HS-27A (cell line): ENCODE measurements around the gene ZNF341.
"Not testable (repeated sequence)": the region's sequence is repeated elsewhere in the genome, so short reads cannot be mapped to it uniquely, and the experiment has no call there.

Source experiments
- DNase-seq: peaks from one replicate; pipeline ENCODE4 v3.0.0-alpha.2; 2012; ENCODE audit warnings: low read depth, missing footprints

ZNF341 gene

DNA sequence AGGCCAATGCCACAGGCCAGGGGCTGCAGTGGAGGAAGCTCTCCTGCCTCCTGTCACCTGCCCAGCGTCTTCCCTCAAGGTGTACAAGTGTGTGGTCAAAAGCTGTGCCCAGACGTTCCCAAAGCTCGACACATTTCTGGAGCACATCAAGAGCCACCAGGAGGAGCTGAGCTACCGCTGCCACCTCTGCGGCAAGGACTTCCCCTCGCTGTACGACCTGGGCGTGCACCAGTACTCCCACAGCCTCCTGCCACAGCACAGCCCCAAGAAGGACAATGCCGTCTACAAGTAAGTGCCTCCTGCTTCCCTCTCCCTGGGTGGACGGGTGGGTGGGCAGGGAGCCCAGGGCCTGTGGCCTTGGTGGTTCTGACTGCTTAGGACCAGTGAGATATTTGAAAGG is 38.2 kb downstream of the ZNF341 start:
- no peak for DNase-seq

DNA sequence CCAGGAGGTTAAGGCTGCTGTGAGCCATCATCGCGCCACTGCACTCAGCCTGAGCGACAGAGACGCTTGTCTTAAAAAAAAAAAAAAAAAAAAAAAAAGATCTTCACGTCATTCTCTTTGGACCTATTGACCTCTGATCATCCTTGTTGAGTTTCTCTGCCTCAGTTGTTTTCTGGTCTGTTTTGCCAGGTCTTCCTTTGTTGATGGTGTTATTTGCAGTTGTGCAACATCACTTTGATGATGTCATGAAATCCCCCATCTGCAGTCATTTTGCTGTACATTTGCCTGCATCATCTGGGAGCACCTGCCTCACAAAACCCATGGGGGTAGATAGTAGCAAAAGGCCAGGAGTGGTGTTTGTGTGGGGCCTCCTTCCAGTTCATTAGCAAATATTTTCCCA is 40.1 kb downstream of the ZNF341 start:
- no peak for DNase-seq

GRCh38 chr20:33772439-33772838 is 40.6 kb downstream of the ZNF341 start:
- DNase-seq, result no peak

GRCh38 chr20:33773412-33774089 is 41.8 kb downstream of the ZNF341 start:
- DNase-seq, result no peak

DNA sequence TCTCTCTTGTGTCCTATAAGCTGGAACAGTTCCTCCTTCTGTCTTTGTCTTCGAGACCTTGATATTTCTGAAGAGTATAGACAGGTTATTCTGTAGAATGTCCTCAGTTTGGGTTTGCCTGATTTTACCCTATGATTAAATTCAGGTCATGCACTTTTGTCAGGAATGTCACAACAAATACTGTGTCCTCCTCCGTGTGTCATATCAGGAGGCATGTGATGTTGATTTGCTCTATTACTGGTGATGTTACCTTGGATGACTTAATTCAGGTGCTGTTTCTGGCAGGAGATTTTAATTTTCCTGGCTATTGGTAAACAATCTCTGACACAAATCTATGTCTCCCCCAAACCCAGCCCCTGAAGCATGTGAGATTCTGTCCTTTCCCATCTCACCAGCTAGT is 46.0 kb downstream of the ZNF341 start:
- no peak for DNase-seq

- DNase-seq, result no peak
These were observed 49.3 kb downstream of the ZNF341 start for GRCh38 chr20:33781133-33781532.

DNA sequence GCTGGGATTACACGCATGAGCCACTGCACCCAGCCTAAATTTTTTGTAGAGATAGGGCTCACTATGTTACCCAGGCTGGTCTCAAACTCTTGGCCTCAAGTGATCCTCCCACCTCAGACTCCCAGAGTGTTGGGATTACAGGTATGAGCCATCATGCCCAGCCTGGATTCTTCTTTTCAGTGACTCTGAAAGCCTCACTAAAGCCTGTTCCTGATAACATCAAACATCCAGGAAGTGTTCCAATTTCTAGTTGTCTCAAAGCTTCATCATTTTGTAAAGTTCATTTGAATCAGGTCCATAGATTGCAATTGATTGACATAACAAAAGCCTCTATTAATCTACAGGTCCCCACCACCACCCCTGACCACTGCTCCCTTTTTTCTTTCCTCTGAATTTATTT is 50.1 kb downstream of the ZNF341 start:
- DNase-seq, result no peak

DNA sequence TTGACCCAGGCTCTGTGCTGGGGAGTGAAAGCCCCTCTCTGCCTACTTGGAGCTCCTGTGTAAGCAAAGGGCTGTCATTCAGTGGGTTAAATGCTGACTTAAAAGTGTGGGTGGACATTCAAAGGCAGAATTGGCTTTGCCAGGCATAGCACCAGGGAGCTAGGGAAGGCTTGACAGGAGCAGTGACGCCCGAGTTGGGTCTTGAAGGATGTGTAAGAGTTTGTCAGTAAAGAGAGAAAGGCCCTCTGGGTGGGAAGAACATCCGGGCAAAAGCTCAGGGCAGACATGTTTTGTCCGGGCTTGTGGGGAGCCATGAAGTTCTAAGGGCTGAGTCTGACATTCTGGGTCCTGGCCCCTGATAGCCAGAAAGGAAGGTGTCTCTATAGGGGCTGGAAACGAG is 51.5 kb downstream of the ZNF341 start:
- DNase-seq, result no peak

DNA sequence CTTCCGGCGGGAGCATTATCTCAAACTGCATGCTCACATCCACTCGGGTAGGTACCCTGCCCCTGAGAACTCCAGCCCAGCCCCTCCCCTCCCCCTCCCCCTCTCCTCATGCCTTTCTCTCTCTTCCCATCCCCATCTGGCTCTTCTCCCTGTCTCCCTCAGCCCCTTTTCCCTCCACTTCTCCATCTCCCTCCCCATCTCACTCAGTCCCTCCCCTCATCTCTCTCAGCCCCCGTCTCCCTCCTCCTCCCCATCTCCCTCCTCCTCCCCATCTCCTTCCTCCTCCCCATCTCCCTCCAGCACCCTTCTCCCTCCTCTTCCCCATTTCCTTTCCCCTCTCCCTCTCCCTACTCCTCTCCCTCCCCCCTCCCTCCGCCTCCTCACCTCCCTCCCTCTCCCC is 52.0 kb downstream of the ZNF341 start:
- DNase-seq, result no peak

GRCh38 chr20:33784225-33784624 is 52.4 kb downstream of the ZNF341 start:
- DNase-seq, result no peak

- no peak for DNase-seq
These were observed 53.7 kb downstream of the ZNF341 start for GRCh38 chr20:33785503-33785902.

DNA sequence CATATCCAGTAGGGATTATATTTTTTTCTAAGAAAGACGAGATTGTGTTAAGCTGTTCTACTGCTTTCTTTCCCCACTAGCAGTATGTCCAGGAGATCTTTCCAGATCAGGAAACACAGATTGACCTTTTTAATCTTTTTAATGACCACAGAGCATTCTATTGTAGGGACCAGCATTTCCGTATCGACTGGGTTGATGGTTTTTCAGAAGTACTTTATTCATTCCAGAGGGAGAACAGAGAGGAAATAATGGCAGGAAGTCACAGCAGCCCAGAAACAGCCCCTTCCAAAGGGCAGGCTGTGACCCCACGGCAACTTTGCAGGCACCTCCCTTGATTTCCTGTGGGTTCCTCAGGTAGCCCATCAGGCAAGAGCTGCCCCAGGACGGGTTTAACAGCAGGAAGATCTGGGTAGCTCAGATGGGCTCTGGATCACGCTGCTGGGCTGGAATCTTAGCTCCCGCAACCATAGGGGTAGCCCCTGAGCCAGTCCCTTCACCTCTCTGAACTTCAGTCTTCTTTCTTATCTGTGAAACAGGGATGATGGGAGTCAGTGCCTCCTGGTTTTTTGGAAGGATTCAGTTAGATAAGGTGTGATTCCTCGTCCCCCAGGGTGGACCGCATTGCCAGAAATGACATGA is 55.6 kb downstream of the ZNF341 start:
- no peak for DNase-seq

GRCh38 chr20:33788351-33789049 is 56.7 kb downstream of the ZNF341 start:
- no peak for DNase-seq

- peak; percentile 81 for DNase-seq
These were observed 57.5 kb downstream of the ZNF341 start for GRCh38 chr20:33789109-33789857.

- DNase-seq, result no peak
These were observed 58.0 kb downstream of the ZNF341 start for GRCh38 chr20:33789858-33790182.

GRCh38 chr20:33790566-33790965 is 58.8 kb downstream of the ZNF341 start:
- DNase-seq, result no peak

GRCh38 chr20:33791021-33791420 is 59.2 kb downstream of the ZNF341 start:
- no peak for DNase-seq

- no peak for DNase-seq
These were observed 59.7 kb downstream of the ZNF341 start for GRCh38 chr20:33791540-33791939.

DNA sequence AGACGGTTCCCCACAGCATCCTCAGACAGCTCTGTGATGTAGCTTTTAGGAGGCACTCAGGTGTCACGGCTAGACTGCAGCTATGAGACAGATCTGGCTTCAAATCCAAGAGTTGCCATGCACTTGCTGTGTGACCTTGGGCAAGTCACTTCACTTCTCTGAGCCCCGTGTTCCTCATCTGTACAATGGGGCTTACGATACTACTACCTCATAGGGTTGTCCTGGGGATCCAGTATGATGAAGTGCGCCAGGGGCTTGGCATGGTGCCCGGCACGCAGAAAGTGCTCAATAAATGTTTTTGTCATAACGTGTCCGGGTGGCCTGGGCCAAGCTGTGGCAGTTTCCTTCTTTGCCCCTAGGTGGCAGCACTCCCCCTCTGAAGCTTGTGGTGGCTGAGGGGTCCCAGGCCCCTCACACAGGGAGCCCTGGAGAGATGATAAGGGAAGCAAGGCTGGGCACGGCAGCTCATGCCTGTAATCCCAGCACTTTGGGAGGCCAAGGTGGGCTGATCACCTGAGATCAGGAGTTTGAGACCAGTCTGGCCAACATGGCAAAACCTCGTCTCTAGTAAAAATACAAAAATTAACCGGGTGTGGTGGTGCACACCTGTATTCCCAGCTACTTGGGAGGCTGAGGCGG is 60.3 kb downstream of the ZNF341 start:
- DNase-seq, result no peak

- DNase-seq, result not testable (repeated sequence)
These were observed 60.8 kb downstream of the ZNF341 start for GRCh38 chr20:33792598-33792989.

GRCh38 chr20:33793011-33793931 is 61.5 kb downstream of the ZNF341 start:
- no peak for DNase-seq
